HepG2 (cell line): Measurements from ENCODE around the gene ZNF563. TPM values are rescaled to one million over a fixed set of nuclear protein-coding genes. Genes with fewer than 3 reads are reported as not detected.
A peak's percentile ranks its signal among the peaks of the same experiment; 100 is the strongest.

ENCODE experiments used
- ARID3A ChIP-seq: IDR thresholded peaks from 2 replicates; pipeline ENCODE4 v1.6.1; 2012; ENCODE audit warnings: low read depth, low read length, improper control_type of control experiment
- ATF7-NPFF ChIP-seq: sonication (generic); formaldehyde crosslinking; IDR thresholded peaks from 2 replicates; pipeline ENCODE4 v1.8.1; 2023; ENCODE audit warnings: mild to moderate bottlenecking, low read depth, missing genetic modification reagents, moderate library complexity
- CHD2 ChIP-seq: IDR thresholded peaks from 2 replicates; pipeline ENCODE4 v1.6.1; 2011; ENCODE audit warnings: low read depth, low read length, improper control_type of control experiment
- GLI4 ChIP-seq: sonication (generic); formaldehyde crosslinking; IDR thresholded peaks from 2 replicates; pipeline ENCODE4 v1.5.1; 2020; ENCODE audit warnings: missing genetic modification reagents, mild to moderate bottlenecking, moderate library complexity, borderline replicate concordance
- GZF1 ChIP-seq: sonication (generic); formaldehyde crosslinking; IDR thresholded peaks from 2 replicates; pipeline ENCODE4 v1.5.1; 2020; ENCODE audit warnings: mild to moderate bottlenecking, missing genetic modification reagents
- KLF15 ChIP-seq: sonication (generic); formaldehyde crosslinking; IDR thresholded peaks from 2 replicates; pipeline ENCODE4 v1.8.1; 2023; ENCODE audit warnings: borderline replicate concordance, mild to moderate bottlenecking, inconsistent platforms, missing genetic modification reagents, mixed read lengths
- KLF16 ChIP-seq, 2 experiments: sonication (generic) in 1 of 2; formaldehyde crosslinking in 1 of 2; IDR thresholded peaks; 2 replicates each; pipeline versions ENCODE4 v1.6.1 to v1.8.0; 2016 to 2023; ENCODE audit warnings: missing genetic modification reagents in 2 of 2, missing compliant biosample characterization in 1 of 2
- MYC ChIP-seq: sonication (generic); formaldehyde crosslinking; IDR thresholded peaks from 2 replicates; pipeline ENCODE4 v1.9.0; 2021; ENCODE audit warnings: missing genetic modification reagents, borderline replicate concordance
- NR2F6 ChIP-seq, 2 experiments: IDR thresholded peaks; 2 replicates each; pipeline ENCODE4 v1.6.1; 2016; ENCODE audit warnings: antibody characterized with exemption in 1 of 2, mild to moderate bottlenecking in 1 of 2
- RFXAP ChIP-seq: sonication (generic); formaldehyde crosslinking; IDR thresholded peaks from 2 replicates; pipeline ENCODE4 v1.4.0; 2020; ENCODE audit warnings: missing genetic modification reagents, borderline replicate concordance
- SMAD9 ChIP-seq: sonication (generic); formaldehyde crosslinking; IDR thresholded peaks from 2 replicates; pipeline ENCODE4 v1.5.1; 2020; ENCODE audit warnings: mild to moderate bottlenecking, missing genetic modification reagents
- SNAPC4 ChIP-seq: sonication (generic); formaldehyde crosslinking; IDR thresholded peaks from 2 replicates; pipeline ENCODE4 v1.4.0; 2020; ENCODE audit warnings: mild to moderate bottlenecking, missing genetic modification reagents
- SNAPC5 ChIP-seq: sonication (generic); formaldehyde crosslinking; IDR thresholded peaks from 2 replicates; pipeline ENCODE4 v1.8.1; 2023; ENCODE audit warnings: mild to moderate bottlenecking, missing genetic modification reagents, borderline replicate concordance
- TCF7L2 ChIP-seq: IDR thresholded peaks from 2 replicates; pipeline ENCODE4 v1.6.1; 2011; ENCODE audit warnings: mild to moderate bottlenecking, low read depth, low read length, moderate library complexity
- TOPORS ChIP-seq: sonication (generic); formaldehyde crosslinking; IDR thresholded peaks from 2 replicates; pipeline ENCODE4 v1.8.0; 2023; ENCODE audit warnings: mild to moderate bottlenecking, missing genetic modification reagents
- U2AF1 ChIP-seq: fragments of 200-400 bp; formaldehyde crosslinking; optimal IDR thresholded peaks from 2 replicates; pipeline ENCODE3; 2017; ENCODE audit warnings: mild to moderate bottlenecking, low read depth, low read length
- YEATS2 ChIP-seq: sonication (generic); formaldehyde crosslinking; IDR thresholded peaks from 2 replicates; pipeline ENCODE4 v1.4.0; 2020; ENCODE audit warnings: missing genetic modification reagents, borderline replicate concordance
- ZKSCAN8 ChIP-seq: IDR thresholded peaks from 2 replicates; pipeline ENCODE4 v1.6.1; 2016; ENCODE audit warnings: borderline replicate concordance, missing genetic modification reagents, missing compliant biosample characterization
- ZNF20 ChIP-seq: sonication (generic); formaldehyde crosslinking; IDR thresholded peaks from 2 replicates; pipeline ENCODE4 v1.4.0; 2020; ENCODE audit warnings: mild to moderate bottlenecking, moderate library complexity, missing genetic modification reagents
- ZNF33B ChIP-seq: sonication (generic); formaldehyde crosslinking; IDR thresholded peaks from 2 replicates; pipeline ENCODE4 v1.5.1; 2020; ENCODE audit warnings: mild to moderate bottlenecking, missing genetic modification reagents
- ZNF432 ChIP-seq: sonication (generic); formaldehyde crosslinking; IDR thresholded peaks from 2 replicates; pipeline ENCODE4 v1.5.0; 2020; ENCODE audit warnings: missing genetic modification reagents, mild to moderate bottlenecking, borderline replicate concordance
- ZNF569 ChIP-seq: sonication (generic); formaldehyde crosslinking; IDR thresholded peaks from 2 replicates; pipeline ENCODE4 v1.5.0; 2020; ENCODE audit warnings: mild to moderate bottlenecking, missing genetic modification reagents, moderate library complexity, borderline replicate concordance
- ZNF605 ChIP-seq: sonication (generic); formaldehyde crosslinking; IDR thresholded peaks from 2 replicates; pipeline ENCODE4 v1.8.0; 2022; ENCODE audit warnings: mild to moderate bottlenecking, missing genetic modification reagents
- ZNF615 ChIP-seq: sonication (generic); formaldehyde crosslinking; IDR thresholded peaks from 2 replicates; pipeline ENCODE4 v1.5.0; 2020; ENCODE audit warnings: mild to moderate bottlenecking, missing genetic modification reagents, borderline replicate concordance
- ZNF781 ChIP-seq: sonication (generic); formaldehyde crosslinking; IDR thresholded peaks from 2 replicates; pipeline ENCODE4 v1.5.1; 2020; ENCODE audit warnings: borderline replicate concordance, mild to moderate bottlenecking, missing genetic modification reagents; ENCODE audit errors: not compliant biosample characterization
- polyA plus RNA-seq, 8 experiments: library from polyadenylated mRNA; depleted of rRNA in 3 of 8; stranded (reverse) in 7 of 8; unstranded in 1 of 8; fragments of >200 nt; fragmentation: Illumina TruSeq in 4 of 8; extraction: Trizol in 4 of 8; gene quantifications; 2 replicates each; pipeline versions ENCODE4 v1.2.1 to v1.2.3, GENCODE V29; 2011 to 2016; ENCODE audit warnings: low read depth in 4 of 8, missing spikeins in 1 of 8, mixed read lengths in 1 of 8; ENCODE audit not compliant: insufficient read depth in 1 of 8
- total RNA-seq, 5 experiments: library from RNA; depleted of rRNA; stranded (reverse); fragments of >200 nt; fragmentation: Illumina TruSeq; extraction: Trizol; gene quantifications; 2 replicates each; pipeline ENCODE4 v1.2.3, GENCODE V29; 2016; ENCODE audit warnings: low read depth in 1 of 5

The ZNF563 gene
- total and polyA plus RNA-seq, 2 of the 13 experiments (the other 11 are each of a cell fraction or from before 2014, with no cell fraction given) = 7.5 to 19.5 TPM

GRCh38 chr19:12293777-12294248 is 39.6 kb downstream of the ZNF563 start (continued):
- TF ChIP-seq ZNF20 (CRISPR knock-in tag) (no peak), ZKSCAN8 (peak; percentile 34; the same call in 1 of the 2 replicates), ZNF569 (CRISPR knock-in tag) (no peak), KLF15 (no peak; the same call in 1 of the 2 replicates), ZNF605 (peak; percentile 66; the same call in 1 of the 2 replicates), ATF7-NPFF (no peak), CHD2 (no peak), MYC (CRISPR knock-in tag) (peak; percentile 70; the same call in 1 of the 2 replicates), ZNF33B (CRISPR knock-in tag) (no peak), NR2F6 (IDR thresholded peaks at IDR 0.05) (peak; percentile 76), NR2F6 (CRISPR knock-in tag; IDR thresholded peaks at IDR 0.05) (peak; percentile 88), GLI4 (CRISPR knock-in tag) (no peak), GZF1 (CRISPR knock-in tag) (no peak), ZNF432 (CRISPR knock-in tag) (no peak), ZNF781 (no peak), SNAPC5 (no peak), YEATS2 (peak; percentile 73; the same call in 1 of the 2 replicates), TOPORS (CRISPR knock-in tag) (no peak), RFXAP (CRISPR knock-in tag) (no peak), SNAPC4 (CRISPR knock-in tag) (no peak), SMAD9 (no peak), TCF7L2 (no peak), ZNF615 (CRISPR knock-in tag) (no peak), ARID3A (peak; percentile 80), KLF16 (CRISPR knock-in tag; IDR thresholded peaks at IDR 0.05) (peak in 1 of 2 experiments; percentile 85; a peak in 2 of 4 replicates), U2AF1 (no peak)
